ENCODE measurements around the gene USP33.

DNA sequence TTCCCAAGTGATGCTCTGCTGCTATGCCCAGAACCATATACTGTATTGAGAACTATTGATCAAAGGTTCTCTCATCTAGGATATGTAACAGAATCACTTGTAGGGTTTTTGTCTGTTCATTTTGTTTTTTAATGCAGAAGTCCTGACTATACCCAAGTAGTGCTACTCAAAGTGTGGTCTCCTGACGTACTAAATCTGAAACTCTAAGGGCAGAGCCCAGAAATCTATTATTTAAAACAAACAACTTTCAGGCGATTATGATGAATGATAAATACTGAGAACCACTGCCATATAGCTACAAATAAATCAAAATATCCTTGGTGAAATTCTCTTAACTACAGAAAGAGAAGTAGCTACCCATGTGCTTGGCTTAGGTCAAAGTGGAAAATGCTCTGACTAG, 87.3 kb downstream of the USP33 start:
- TF ChIP-seq, protein P1, sequence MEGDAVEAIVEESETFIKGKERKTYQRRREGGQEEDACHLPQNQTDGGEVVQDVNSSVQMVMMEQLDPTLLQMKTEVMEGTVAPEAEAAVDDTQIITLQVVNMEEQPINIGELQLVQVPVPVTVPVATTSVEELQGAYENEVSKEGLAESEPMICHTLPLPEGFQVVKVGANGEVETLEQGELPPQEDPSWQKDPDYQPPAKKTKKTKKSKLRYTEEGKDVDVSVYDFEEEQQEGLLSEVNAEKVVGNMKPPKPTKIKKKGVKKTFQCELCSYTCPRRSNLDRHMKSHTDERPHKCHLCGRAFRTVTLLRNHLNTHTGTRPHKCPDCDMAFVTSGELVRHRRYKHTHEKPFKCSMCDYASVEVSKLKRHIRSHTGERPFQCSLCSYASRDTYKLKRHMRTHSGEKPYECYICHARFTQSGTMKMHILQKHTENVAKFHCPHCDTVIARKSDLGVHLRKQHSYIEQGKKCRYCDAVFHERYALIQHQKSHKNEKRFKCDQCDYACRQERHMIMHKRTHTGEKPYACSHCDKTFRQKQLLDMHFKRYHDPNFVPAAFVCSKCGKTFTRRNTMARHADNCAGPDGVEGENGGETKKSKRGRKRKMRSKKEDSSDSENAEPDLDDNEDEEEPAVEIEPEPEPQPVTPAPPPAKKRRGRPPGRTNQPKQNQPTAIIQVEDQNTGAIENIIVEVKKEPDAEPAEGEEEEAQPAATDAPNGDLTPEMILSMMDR (IDR thresholded peaks at IDR 0.05; ENCODE audit: borderline replicate concordance, extremely low read depth, low read length, poor library complexity, severe bottlenecking): no peak
- TF ChIP-seq EZH2 (IDR thresholded peaks at IDR 0.05; ENCODE audit: borderline replicate concordance, low read depth, low read length, severe bottlenecking): no peak
